CD14-positive monocyte (primary cell): Measurements from ENCODE around the gene TNS4. TPM values are rescaled to one million over a fixed set of nuclear protein-coding genes. Genes with fewer than 3 reads are reported as not detected.
A peak's percentile ranks its signal among the peaks of the same experiment; 100 is the strongest.

Experiments
- DNase-seq, 3 donors: peaks; one replicate each; pipeline ENCODE4 v3.0.0-alpha.2; 2011 to 2022
- H2AFZ ChIP-seq: 2 replicates; pipeline ENCODE4 v1.6.0; 2012; ENCODE audit warnings: mild to moderate bottlenecking, low read depth, low read length, inconsistent platforms; ENCODE audit not compliant: insufficient read depth, poor library complexity, severe bottlenecking
- H3K27ac ChIP-seq, 2 donors: 1 replicate in 1 of 2; 2 replicates in 1 of 2; pipeline ENCODE4 v1.5.1; 2012 to 2013; ENCODE audit warnings: low read length in 2 of 2, control low read depth in 1 of 2, inconsistent platforms in 1 of 2, low read depth in 1 of 2, mild to moderate bottlenecking in 1 of 2
- H3K27me3 ChIP-seq, 2 donors: one replicate each; pipeline versions ENCODE4 v1.6.0 to v1.6.1; 2011 to 2013; ENCODE audit warnings: low read length in 2 of 2; ENCODE audit not compliant: control insufficient read depth in 2 of 2, insufficient read depth in 2 of 2
- H3K36me3 ChIP-seq, 2 donors: replicated peaks in 1 of 2; 1 replicate in 1 of 2; 2 replicates in 1 of 2; pipeline versions ENCODE4 v1.5.1 to v1.6.1; 2012 to 2013; ENCODE audit warnings: low read length in 2 of 2, control low read depth in 1 of 2, inconsistent platforms in 1 of 2, mild to moderate bottlenecking in 1 of 2; ENCODE audit not compliant: insufficient read depth in 2 of 2, control insufficient read depth in 1 of 2
- H3K4me1 ChIP-seq, 2 donors: 1 replicate in 1 of 2; 2 replicates in 1 of 2; pipeline versions ENCODE4 v1.5.1 to v1.6.1; 2012 to 2013; ENCODE audit warnings: low read length in 2 of 2, control low read depth in 1 of 2, inconsistent platforms in 1 of 2, mild to moderate bottlenecking in 1 of 2, moderate library complexity in 1 of 2; ENCODE audit not compliant: insufficient read depth in 2 of 2, control insufficient read depth in 1 of 2
- H3K4me2 ChIP-seq: replicated peaks from 2 replicates; pipeline ENCODE3; 2012; ENCODE audit warnings: low read length, moderate library complexity, mild to moderate bottlenecking; ENCODE audit not compliant: poor library complexity, severe bottlenecking; ENCODE audit errors: extremely low read depth
- H3K4me3 ChIP-seq, 3 experiments: fragments of 200-600 bp in 1 of 3; sonication (generic) in 1 of 3; replicated peaks in 1 of 3; 1 replicate in 2 of 3; 2 replicates in 1 of 3; pipeline ENCODE4 v1.5.1; 2011 to 2013; ENCODE audit warnings: low read length in 3 of 3, mild to moderate bottlenecking in 3 of 3, control low read depth in 2 of 3, low read depth in 2 of 3, inconsistent platforms in 1 of 3, moderate library complexity in 1 of 3
- H3K79me2 ChIP-seq: 2 replicates; pipeline ENCODE4 v1.6.0; 2012; ENCODE audit warnings: mild to moderate bottlenecking, control low read depth, inconsistent platforms, low read length, moderate library complexity; ENCODE audit not compliant: insufficient read depth
- H3K9ac ChIP-seq: 2 replicates; pipeline ENCODE4 v1.6.0; 2017; ENCODE audit warnings: low read length, mild to moderate bottlenecking; ENCODE audit not compliant: insufficient read depth, poor library complexity, severe bottlenecking
- H3K9me3 ChIP-seq, 2 donors: replicated peaks in 1 of 2; 1 replicate in 1 of 2; 2 replicates in 1 of 2; pipeline versions ENCODE4 v1.5.1 to v1.6.1; 2012 to 2013; ENCODE audit warnings: low read length in 2 of 2, control low read depth in 1 of 2; ENCODE audit not compliant: control insufficient read depth in 1 of 2, insufficient read depth in 1 of 2
- H4K20me1 ChIP-seq: 2 replicates; pipeline ENCODE4 v1.6.0; 2012; ENCODE audit warnings: mild to moderate bottlenecking, low read length, control low read depth, moderate library complexity; ENCODE audit not compliant: insufficient read depth
- H3K27ac Mint-ChIP-seq, 7 donors: one replicate each; pipeline ENCODE4 v1.8.0; 2020; ENCODE audit warnings: mild to moderate bottlenecking in 7 of 7, mixed read lengths in 7 of 7, moderate library complexity in 6 of 7, inconsistent platforms in 2 of 7
- H3K27me3 Mint-ChIP-seq, 3 donors: one replicate each; pipeline ENCODE4 v1.8.0; 2021 to 2022; ENCODE audit warnings: low read depth in 3 of 3, mild to moderate bottlenecking in 3 of 3, mixed read lengths in 3 of 3, moderate library complexity in 3 of 3, inconsistent platforms in 1 of 3
- H3K36me3 Mint-ChIP-seq, 2 donors: one replicate each; pipeline ENCODE4 v1.8.0; 2020; ENCODE audit warnings: mixed read lengths in 2 of 2, inconsistent platforms in 1 of 2, mild to moderate bottlenecking in 1 of 2
- H3K4me1 Mint-ChIP-seq: one replicate; pipeline ENCODE4 v1.8.0; 2020; ENCODE audit warnings: mild to moderate bottlenecking, mixed read lengths
- H3K4me3 Mint-ChIP-seq, 2 donors: one replicate each; pipeline ENCODE4 v1.8.0; 2020; ENCODE audit warnings: mild to moderate bottlenecking in 2 of 2, mixed read lengths in 2 of 2, moderate library complexity in 1 of 2
- H3K9me3 Mint-ChIP-seq, 7 donors: one replicate each; pipeline ENCODE4 v1.8.0; 2020 to 2022; ENCODE audit warnings: mixed read lengths in 7 of 7, mild to moderate bottlenecking in 6 of 7, moderate library complexity in 6 of 7, inconsistent platforms in 2 of 7
- CTCF ChIP-seq: fragments of 200-600 bp; IDR thresholded peaks from one replicate; pipeline ENCODE4 v1.8.0; 2022; ENCODE audit warnings: antibody characterized with exemption, mild to moderate bottlenecking
- WGBS: methylation state at CpG from one replicate; pipeline ENCODE4 v1.1.5; 2013; ENCODE audit warnings: missing lambda C conversion rate; ENCODE audit not compliant: insufficient coverage; 5-methylcytosine and 5-hydroxymethylcytosine counted together
- intact Hi-C, 2 donors: fragments of 100-400 bp; cut with micrococcal nuclease; formaldehyde crosslinking; loops; one replicate each; pipeline versions ENCODE4 v1.15.0 to v1.15.1; 2023
- polyA plus RNA-seq, 3 donors: library from polyadenylated mRNA; depleted of rRNA in 1 of 3; unstranded in 2 of 3; stranded (reverse) in 1 of 3; fragments of 300-500 nt in 2 of 3; fragments of >200 nt in 1 of 3; fragmentation: Illumina TruSeq in 2 of 3; gene quantifications; 1 replicate in 2 of 3; 2 replicates in 1 of 3; pipeline ENCODE4 v1.2.3, GENCODE V29; 2012 to 2021

The TNS4 gene
- polyA plus RNA-seq, 3 donors, result not detected

- Histone ChIP-seq H3K27me3 (peaks cover 0 to 10% of the 10 kb centered on the region in 2 donors), H2AFZ (no peak overlapping the region), H3K27ac (no peak overlapping the region), H3K9ac (no peak overlapping the region), H3K4me3 (no peak overlapping the region), H3K4me1 (peaks cover 6 to 13% of the 10 kb centered on the region in 2 donors), H3K79me2 (no peaks in the 10 kb centered on the region), H3K9me3 (no peaks in the 10 kb centered on the region), H4K20me1 (no peaks in the 10 kb centered on the region), H3K4me2 (no peak overlapping the region), H3K36me3 (no peaks in the 10 kb centered on the region)
- TF ChIP-seq CTCF, result no peak
- Mint-ChIP-seq H3K4me1 (peaks cover 13% of the 10 kb centered on the region), H3K27ac (peak overlapping the region in 1 of 7 donors; percentile 41), H3K9me3 (no peaks in the 10 kb centered on the region), H3K4me3 (no peak overlapping the region), H3K27me3 (peaks cover 19 to 38% (median 22%) of the 10 kb centered on the region in 3 donors), H3K36me3 (no peaks in the 10 kb centered on the region)
- intact Hi-C loops, result no loop called here
- DNase-seq, result no peak
- WGBS, result 88% methylated on average over 3 of the region's 7 CpGs
Measured at GRCh38 chr17:40452216-40452787, 49.1 kb downstream of the TNS4 start.

- H2AFZ ChIP-seq, result no peak overlapping the region
- no peaks in the 10 kb centered on the region for H4K20me1 ChIP-seq
- no peak overlapping the region for H3K4me3 ChIP-seq
- WGBS, result 98% methylated on average over 4 of the region's 6 CpGs
- Mint-ChIP-seq H3K9me3 (no peaks in the 10 kb centered on the region), H3K36me3 (no peaks in the 10 kb centered on the region), H3K4me3 (no peak overlapping the region), H3K27ac (no peak overlapping the region), H3K4me1 (peaks cover 13% of the 10 kb centered on the region), H3K27me3 (peaks cover 23 to 41% (median 27%) of the 10 kb centered on the region in 3 donors)
- no peaks in the 10 kb centered on the region for H3K79me2 ChIP-seq
- H3K9me3 ChIP-seq, result no peaks in the 10 kb centered on the region
- no peak for DNase-seq
- intact Hi-C loops, result no loop called here
- H3K4me2 ChIP-seq, result no peak overlapping the region
- no peak overlapping the region for H3K9ac ChIP-seq
- H3K36me3 ChIP-seq, result no peaks in the 10 kb centered on the region
- H3K27me3 ChIP-seq, result peaks cover 0 to 10% of the 10 kb centered on the region in 2 donors
- no peak for TF ChIP-seq CTCF
- H3K27ac ChIP-seq, result no peak overlapping the region
- peaks cover 6 to 13% of the 10 kb centered on the region in 2 donors for H3K4me1 ChIP-seq
Measured at GRCh38 chr17:40451420-40451819, 50.0 kb downstream of the TNS4 start.
